GM04503 (cell line): ENCODE results near the gene WDR45B.
"Not testable (repeated sequence)": the region's sequence is repeated elsewhere in the genome, so short reads cannot be mapped to it uniquely, and the experiment has no call there.

ENCODE experiments used
- DNase-seq: peaks from one replicate; pipeline ENCODE4 v3.0.0-alpha.2; 2012; ENCODE audit warnings: low read depth

WDR45B gene

GRCh38 chr17:82582709-82583108, 65.5 kb downstream of the WDR45B start:
- no peak for DNase-seq

DNA sequence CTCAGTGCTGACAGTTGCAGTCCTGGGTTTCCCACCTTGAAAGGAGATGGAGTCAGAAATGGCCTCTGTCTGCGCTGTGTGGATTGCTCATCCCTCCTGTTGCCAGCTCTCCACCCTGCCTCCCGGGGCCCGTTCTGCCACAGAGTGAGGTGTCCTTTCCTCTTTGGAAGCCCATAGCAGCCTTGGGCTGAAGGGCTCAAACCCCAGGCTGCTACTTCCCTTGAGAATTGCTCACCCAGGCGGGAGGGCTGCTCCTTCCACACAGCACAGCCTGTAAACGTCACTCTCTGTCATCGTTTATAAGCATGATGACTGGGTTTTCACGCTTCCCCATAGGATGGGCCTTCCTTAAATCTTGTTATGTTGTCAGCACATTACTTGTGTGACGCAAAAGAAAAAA, 66.0 kb downstream of the WDR45B start:
- no peak for DNase-seq

- DNase-seq, result not testable (repeated sequence)
Observed at GRCh38 chr17:82579969-82580368, 68.3 kb downstream of the WDR45B start.

DNA sequence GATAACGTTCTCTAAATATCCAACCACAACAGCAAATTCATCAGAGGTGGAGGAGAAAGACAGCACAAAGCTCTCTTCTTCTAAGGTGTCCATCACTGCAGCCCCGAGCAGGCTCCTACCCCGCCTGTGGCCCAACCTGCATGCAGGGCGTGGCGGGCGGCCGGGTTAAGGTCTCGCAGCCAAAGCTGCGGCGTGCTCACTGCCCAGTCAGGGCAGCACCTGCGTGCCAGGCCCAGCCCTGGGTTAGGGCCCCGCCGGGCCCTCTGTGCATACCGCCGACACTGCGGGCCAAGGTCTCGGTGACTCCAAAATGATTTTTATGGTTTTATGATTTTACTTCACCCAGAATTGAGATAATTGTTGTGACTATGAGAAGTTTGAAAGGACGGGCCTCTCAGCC, 70.9 kb downstream of the WDR45B start:
- DNase-seq, result no peak

GRCh38 chr17:82575581-82576221, 72.5 kb downstream of the WDR45B start:
- not testable (repeated sequence) for DNase-seq

GRCh38 chr17:82574041-82574440, 74.2 kb downstream of the WDR45B start:
- DNase-seq, result no peak

GRCh38 chr17:82571855-82572254, 76.4 kb downstream of the WDR45B start:
- no peak for DNase-seq

DNA sequence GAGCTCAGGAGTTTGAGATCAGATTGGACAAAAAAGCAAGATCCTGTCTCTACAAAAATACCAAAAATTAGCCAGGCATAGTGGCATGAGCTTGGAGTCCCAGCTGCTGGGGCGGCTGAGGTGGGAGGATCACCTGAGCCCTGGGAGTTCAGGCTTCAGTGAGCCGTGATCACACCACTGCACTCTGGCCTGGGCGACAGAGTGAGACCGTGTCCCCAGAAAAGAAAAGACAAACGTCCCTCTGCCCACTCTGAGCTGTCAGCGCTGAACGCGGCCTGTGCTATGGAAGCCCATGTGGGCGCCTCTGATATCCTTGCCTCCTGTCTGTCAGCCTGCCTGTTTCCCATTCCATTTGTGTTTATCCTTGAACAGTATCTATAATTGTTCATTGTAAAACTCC, 78.0 kb downstream of the WDR45B start:
- no peak for DNase-seq

DNA sequence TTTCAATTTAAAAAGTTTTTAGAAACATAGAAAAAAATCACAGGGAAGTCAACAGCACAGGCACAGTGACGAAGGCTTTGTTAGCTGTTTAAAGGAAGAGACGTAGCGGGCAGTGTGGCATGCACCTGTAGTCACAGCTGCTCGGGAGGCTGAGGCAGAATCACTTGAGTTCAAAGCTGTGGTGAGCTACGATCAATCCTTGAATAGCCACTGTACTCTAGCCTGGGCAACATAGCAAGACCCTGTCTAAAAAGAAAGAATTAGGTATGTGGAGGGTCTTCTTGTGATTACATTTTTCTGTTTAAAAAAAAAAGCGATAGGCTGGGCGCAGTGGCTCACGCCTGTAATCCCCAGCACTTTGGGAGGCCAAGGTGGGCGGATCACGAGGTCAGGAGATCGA, 78.6 kb downstream of the WDR45B start:
- DNase-seq, result no peak

- DNase-seq, result no peak
Observed at GRCh38 chr17:82568997-82569393, 79.2 kb downstream of the WDR45B start.

- DNase-seq, result no peak
Observed at GRCh38 chr17:82567286-82567685, 81.0 kb downstream of the WDR45B start.

- DNase-seq, result no peak
Observed at GRCh38 chr17:82566129-82566960, 81.9 kb downstream of the WDR45B start.

- DNase-seq, result no peak
Observed at GRCh38 chr17:82565551-82565950, 82.7 kb downstream of the WDR45B start.
